ENCODE results near the gene TEX261.

Gene TEX261

GRCh38 chr2:71008342-71008741, 13.7 kb upstream of the TEX261 start:
- no peak overlapping the region for H3K4me3 ChIP-seq (ENCODE audit: low read depth, low read length)
- no peak for DNase-seq (ENCODE audit: low read depth)
- no peak for TF ChIP-seq CTCF (IDR thresholded peaks at IDR 0.05; ENCODE audit: control insufficient read depth, extremely low read depth, insufficient read depth)

DNA sequence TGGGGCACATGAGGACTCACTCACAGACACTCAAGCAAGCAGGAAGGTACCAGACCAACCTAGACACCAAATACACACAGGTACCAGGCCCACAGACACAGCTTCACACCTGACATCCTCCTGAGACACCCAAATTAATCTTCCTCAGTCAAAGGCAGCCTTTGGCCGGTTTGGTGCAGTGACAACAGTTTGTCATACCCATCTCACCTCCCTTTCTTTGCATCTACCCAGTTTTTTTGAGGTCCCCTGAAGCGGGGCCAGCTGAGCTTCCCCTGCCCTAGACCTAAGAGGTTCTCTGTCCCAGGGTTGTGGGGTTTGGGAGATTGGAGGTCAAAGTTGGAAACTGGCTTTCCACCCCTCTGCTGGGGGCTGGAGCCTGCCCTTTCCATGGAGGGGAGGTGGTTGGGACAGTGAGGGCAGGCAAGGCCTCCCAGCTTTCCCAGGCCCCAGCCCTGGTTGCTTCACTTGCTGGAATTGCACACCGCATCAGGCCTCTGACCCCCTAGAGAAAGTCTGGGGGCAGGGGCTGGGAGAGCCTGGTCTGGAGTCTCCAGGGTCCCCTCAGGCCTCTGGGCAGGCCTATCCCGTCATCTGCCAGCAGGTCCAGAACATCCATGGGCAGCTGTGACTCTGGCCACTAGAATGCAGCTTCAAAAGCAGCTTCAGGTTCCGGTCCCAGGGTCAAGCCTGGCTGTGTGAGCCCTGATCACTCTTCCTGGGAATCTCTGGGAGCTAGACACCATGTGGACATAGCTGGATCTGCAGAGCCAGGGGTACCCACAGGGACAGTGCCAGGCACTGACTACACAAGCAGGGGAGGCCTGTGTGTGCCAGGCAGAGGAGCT, 12.5 kb upstream of the TEX261 start:
- no peak for TF ChIP-seq CTCF (IDR thresholded peaks at IDR 0.05; ENCODE audit: control insufficient read depth, extremely low read depth, insufficient read depth)
- no peak overlapping the region for H3K4me3 ChIP-seq (ENCODE audit: low read depth, low read length)
- no peak for DNase-seq (ENCODE audit: low read depth)

- no peak for DNase-seq (ENCODE audit: low read depth)
- TF ChIP-seq CTCF (IDR thresholded peaks at IDR 0.05; ENCODE audit: control insufficient read depth, extremely low read depth, insufficient read depth): no peak
- no peak overlapping the region for H3K4me3 ChIP-seq (ENCODE audit: low read depth, low read length)
Observed at GRCh38 chr2:71006323-71006722, 11.7 kb upstream of the TEX261 start.

- no peak for DNase-seq (ENCODE audit: low read depth)
Observed at GRCh38 chr2:71005271-71006202, 10.9 kb upstream of the TEX261 start.

DNA sequence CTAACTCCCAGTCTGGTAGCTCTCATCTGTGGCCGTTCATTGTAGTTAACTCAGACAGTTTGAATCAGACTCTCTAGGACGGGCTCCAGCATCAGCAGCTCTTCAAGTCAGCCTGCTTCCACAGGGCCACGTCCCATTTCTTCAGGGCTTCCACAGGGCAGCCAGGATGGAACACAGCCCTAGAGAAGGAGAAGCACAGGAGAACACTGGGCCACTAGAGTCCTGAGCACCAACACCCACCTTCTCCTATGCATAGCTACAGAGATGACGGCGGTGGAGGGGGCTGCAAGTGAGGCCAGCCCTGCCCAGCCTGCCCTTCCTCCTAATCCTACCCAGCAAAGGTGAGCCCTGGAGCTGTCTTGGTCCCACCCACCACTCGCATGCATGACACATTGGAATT, 10.2 kb upstream of the TEX261 start:
- TF ChIP-seq CTCF (IDR thresholded peaks at IDR 0.05; ENCODE audit: control insufficient read depth, extremely low read depth, insufficient read depth): no peak
- DNase-seq (ENCODE audit: low read depth): no peak
- H3K4me3 ChIP-seq (ENCODE audit: low read depth, low read length): no peak overlapping the region

More at GRCh38 chr2:71005271-71006202, 10.9 kb upstream of the TEX261 start:
- H3K4me3 ChIP-seq (ENCODE audit: low read depth, low read length): no peak overlapping the region
- TF ChIP-seq CTCF (IDR thresholded peaks at IDR 0.05; ENCODE audit: control insufficient read depth, extremely low read depth, insufficient read depth): no peak

DNA sequence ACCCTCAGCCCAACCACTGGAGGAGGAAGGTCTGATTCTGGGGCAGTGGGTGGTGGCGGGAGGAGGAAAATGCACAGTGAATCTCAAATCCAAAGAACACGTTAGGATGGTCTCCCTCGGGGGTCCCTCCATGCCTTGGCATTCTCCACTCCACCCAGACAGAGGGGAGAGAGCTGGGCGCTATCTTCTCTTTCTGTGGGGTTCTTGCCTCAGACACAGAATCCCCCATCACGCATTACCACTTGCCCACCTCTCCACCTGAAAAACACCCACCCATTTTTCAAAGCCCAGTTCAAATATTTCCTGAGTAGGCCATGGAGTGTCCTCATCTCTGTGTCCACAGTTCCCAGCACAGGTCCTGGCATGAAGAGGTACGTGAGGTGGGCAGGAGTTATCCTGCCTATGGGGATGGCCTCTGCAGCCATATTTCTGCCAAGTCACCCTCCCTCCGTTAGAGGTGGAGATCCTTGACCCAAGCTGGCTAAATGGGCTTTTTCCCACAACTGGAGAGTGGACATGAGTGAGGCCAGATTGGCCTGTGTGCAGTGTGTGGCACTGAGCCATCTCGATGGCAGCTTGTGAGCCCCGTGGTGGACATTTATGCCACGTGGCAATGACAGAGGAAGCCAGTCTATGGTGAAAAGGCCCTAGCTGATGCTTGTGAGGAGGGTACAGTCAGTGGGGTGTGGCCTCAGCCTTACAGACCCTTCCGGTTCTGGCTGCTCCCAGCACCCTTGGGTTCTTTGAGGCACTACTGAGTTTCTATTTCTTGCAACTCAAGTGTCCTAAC, 9.5 kb upstream of the TEX261 start:
- no peak for TF ChIP-seq CTCF (IDR thresholded peaks at IDR 0.05; ENCODE audit: control insufficient read depth, extremely low read depth, insufficient read depth)
- no peak for DNase-seq (ENCODE audit: low read depth)
- no peak overlapping the region for H3K4me3 ChIP-seq (ENCODE audit: low read depth, low read length)

All from LNCaP clone FGC (cell line).